GM21367 (cell line): ENCODE results near the gene SIT1.

Experiments
- ATAC-seq: cut with Tn5 transposase; IDR thresholded peaks from one replicate; pipeline ENCODE4 v1.9.1; 2021; ENCODE audit not compliant: unreplicated experiment

SIT1 gene

GRCh38 chr9:35682520-35683315 lies 32.0 kb upstream of the SIT1 start:
- no peak for ATAC-seq

GRCh38 chr9:35682051-35682450 lies 31.3 kb upstream of the SIT1 start:
- no peak for ATAC-seq

- ATAC-seq = no peak
Observed at GRCh38 chr9:35681341-35682002, 30.7 kb upstream of the SIT1 start.

GRCh38 chr9:35680331-35681105 lies 29.8 kb upstream of the SIT1 start:
- ATAC-seq = no peak

- ATAC-seq = no peak
Observed at GRCh38 chr9:35679766-35680330, 29.1 kb upstream of the SIT1 start.

- ATAC-seq = no peak
Observed at GRCh38 chr9:35679091-35679490, 28.4 kb upstream of the SIT1 start.

GRCh38 chr9:35675732-35676392 lies 25.1 kb upstream of the SIT1 start:
- no peak for ATAC-seq

GRCh38 chr9:35675204-35675603 lies 24.5 kb upstream of the SIT1 start:
- no peak for ATAC-seq

- no peak for ATAC-seq
Observed at GRCh38 chr9:35674025-35674361, 23.3 kb upstream of the SIT1 start.

GRCh38 chr9:35673132-35674024 lies 22.6 kb upstream of the SIT1 start, which contains the start of gene CA9:
TSS of gene CA9 (plus strand) at chr9:35673928. CDS start at chr9:35673960, 32 bp downstream.
- ATAC-seq = no peak

GRCh38 chr9:35669331-35670145 lies 18.8 kb upstream of the SIT1 start:
- no peak for ATAC-seq

- ATAC-seq = no peak
Observed at GRCh38 chr9:35667939-35668338, 17.2 kb upstream of the SIT1 start.

- no peak for ATAC-seq
Observed at GRCh38 chr9:35666549-35666948, 15.8 kb upstream of the SIT1 start.

GRCh38 chr9:35666045-35666444 lies 15.3 kb upstream of the SIT1 start:
- ATAC-seq = no peak

- ATAC-seq = no peak
Observed at GRCh38 chr9:35665471-35665818, 14.7 kb upstream of the SIT1 start.

- peak; percentile 61 for ATAC-seq
Observed at GRCh38 chr9:35664531-35665470, 14.1 kb upstream of the SIT1 start, which contains the start of gene ARHGEF39. TSS of gene ARHGEF39 (minus strand) at chr9:35665195. CDS start at chr9:35665169, 26 bp downstream.

GRCh38 chr9:35662437-35662836 lies 11.7 kb upstream of the SIT1 start:
- no peak for ATAC-seq

GRCh38 chr9:35661756-35662350 lies 11.1 kb upstream of the SIT1 start:
- no peak for ATAC-seq
